RWPE1 (cell line): ENCODE results near the gene HAS3.
"Not testable (repeated sequence)": the region's sequence is repeated elsewhere in the genome, so short reads cannot be mapped to it uniquely, and the experiment has no call there.

ENCODE experiments used
- CTCF ChIA-PET: fragments of 350-600 bp; sonication (Branson Sonifier 250); formaldehyde crosslinking; extraction: SDS; loops from one replicate; lab custom pipeline; 2021; lab: Yijun Ruan, JAX
- POLR2A ChIA-PET: fragments of 400-600 bp; formaldehyde crosslinking; extraction: SDS; loops from one replicate; lab custom pipeline; 2020; ENCODE audit warnings: antibody characterized with exemption; ENCODE audit not compliant: low non-redundant PET; lab: Yijun Ruan, JAX
- DNase-seq: peaks from one replicate; pipeline ENCODE4 v3.0.0; 2012; ENCODE audit warnings: low spot score
- H3K27ac ChIP-seq: fragments of 450-650 bp; 2 replicates; pipeline ENCODE4 v1.5.1; 2017
- CTCF ChIP-seq: fragments of 450-650 bp; conservative IDR thresholded peaks from 2 replicates; pipeline ENCODE4 v1.5.1; 2017; ENCODE audit warnings: low read depth, mild to moderate bottlenecking

The HAS3 gene

GRCh38 chr16:69105501-69106361 lies at the start of gene HAS3:
TSS of gene HAS3 (plus strand) at chr16:69105653. CDS start at chr16:69109396, 3,743 bp downstream.
- TF ChIP-seq CTCF: peak; percentile 64
- CTCF ChIA-PET: interaction anchor here (0.5 to 1.3 kb wide), 11 partner anchors 18 to 239 kb away, joined by 3 to 7 read pairs (median 3); no protein-coding TSS in a partner anchor
- POLR2A ChIA-PET: interaction anchor here (1.2 kb wide), 1 partner anchor 154 kb away, joined by 3 read pairs; no protein-coding TSS in a partner anchor
- DNase-seq: peak; percentile 73
- H3K27ac ChIP-seq: peak within 1 kb of the TSS; percentile 81

DNA sequence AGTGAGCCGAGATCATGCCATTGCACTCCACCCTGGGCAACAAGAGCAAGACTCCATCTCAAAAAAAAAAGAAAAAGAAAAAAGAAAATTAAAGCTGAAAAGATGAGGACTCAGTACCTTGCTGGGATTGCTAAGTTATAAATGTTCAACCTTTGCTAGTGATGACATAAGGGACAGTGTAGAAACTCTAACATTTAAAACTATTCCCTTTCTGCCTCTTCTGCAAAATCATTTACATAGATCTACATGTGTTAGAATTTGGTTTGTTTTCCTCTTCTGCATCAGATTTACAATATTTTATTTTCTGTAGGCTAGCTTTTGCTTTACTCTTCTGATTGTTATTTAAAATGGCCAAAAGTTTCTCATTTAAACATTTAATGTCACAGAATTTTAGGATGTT lies 49.5 kb upstream of the HAS3 start:
- CTCF ChIA-PET: interaction anchor here (1.1 kb wide), 1 partner anchor 17 kb away, joined by 3 read pairs; no protein-coding TSS in a partner anchor
- H3K27ac ChIP-seq: no peak overlapping the region
- no peak for DNase-seq
- POLR2A ChIA-PET: interaction anchor here (0.7 kb wide), 1 partner anchor 36 kb away, joined by 5 read pairs; no protein-coding TSS in a partner anchor
- no peak for TF ChIP-seq CTCF

DNA sequence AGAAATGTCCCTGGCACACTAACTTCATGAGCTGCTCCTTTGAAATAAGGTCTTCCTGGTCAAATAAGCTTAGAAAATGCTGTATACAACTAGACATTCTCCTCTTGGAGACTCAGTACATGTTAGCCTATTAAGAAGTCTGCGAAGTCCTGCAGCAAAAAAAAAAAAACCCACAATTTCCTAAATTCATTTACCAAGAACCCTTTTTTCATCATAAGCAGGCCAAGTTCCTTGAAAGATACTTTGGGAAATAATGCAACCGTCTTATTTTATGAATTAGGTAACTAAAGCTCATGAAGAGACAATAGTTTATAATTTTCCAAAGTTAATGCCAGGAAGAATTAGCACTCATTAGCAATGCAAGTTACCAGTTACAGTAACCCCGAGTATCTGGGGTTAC lies 49.0 kb upstream of the HAS3 start:
- DNase-seq: no peak
- peak overlapping the region; percentile 88 for H3K27ac ChIP-seq
- no peak for TF ChIP-seq CTCF
- ChIA-PET POLR2A (interaction anchor here (0.7 kb wide), 1 partner anchor 36 kb away, joined by 5 read pairs; no protein-coding TSS in a partner anchor), CTCF (no interaction called here)

- DNase-seq: peak; percentile 93
- POLR2A ChIA-PET: interaction anchor here (0.6 kb wide), 1 partner anchor 1230 kb away, joined by 4 read pairs; no protein-coding TSS in a partner anchor
- CTCF ChIA-PET: interaction anchor here (0.6 kb wide), 1 partner anchor 264 kb away, joined by 3 read pairs; no protein-coding TSS in a partner anchor
- H3K27ac ChIP-seq: peak overlapping the region; percentile 88
- TF ChIP-seq CTCF: no peak
Observed at GRCh38 chr16:69057400-69058378, 47.8 kb upstream of the HAS3 start.

GRCh38 chr16:69063491-69063890 lies 42.0 kb upstream of the HAS3 start:
- DNase-seq, POLR2A ChIA-PET: not testable (repeated sequence)
- CTCF ChIA-PET: interaction anchor here (0.6 kb wide), 1 partner anchor 8 kb away, joined by 4 read pairs; no protein-coding TSS in a partner anchor
- H3K27ac ChIP-seq: peak overlapping the region; percentile 39

DNA sequence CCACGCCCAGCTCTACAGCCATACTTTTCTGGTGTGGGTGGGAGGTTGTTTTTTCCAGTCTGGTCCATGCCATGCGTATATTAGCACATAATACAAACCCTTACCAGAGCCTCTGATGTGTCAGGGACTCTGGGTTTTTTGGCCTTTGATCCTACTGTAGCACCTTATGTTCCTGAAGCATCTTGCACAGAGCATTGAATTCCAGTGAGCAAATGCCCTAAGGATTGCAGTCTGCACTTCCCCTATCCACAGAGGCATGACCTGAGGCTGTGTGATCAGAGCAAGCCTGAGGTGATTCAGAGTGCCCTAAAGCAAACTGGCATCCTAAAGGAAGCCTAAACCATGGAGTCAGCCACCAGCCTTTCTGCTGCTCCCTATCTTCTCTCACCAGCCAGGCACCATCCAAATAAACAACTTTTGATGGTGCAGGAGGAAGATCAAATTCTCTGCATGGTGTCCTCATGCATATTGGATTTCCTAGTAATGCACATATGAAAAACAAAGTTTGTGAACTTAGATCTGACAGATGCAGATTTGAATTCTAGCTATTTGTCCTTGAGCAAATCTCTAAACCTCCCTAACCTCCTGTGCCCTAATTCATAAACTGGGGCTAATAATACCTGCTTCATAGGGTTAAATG lies 41.2 kb upstream of the HAS3 start:
- ChIA-PET POLR2A (no interaction called here), CTCF (interaction anchor here (0.6 kb wide), 1 partner anchor 7 kb away, joined by 4 read pairs; no protein-coding TSS in a partner anchor)
- no peak for DNase-seq
- no peak for TF ChIP-seq CTCF
- peak overlapping the region; percentile 39 for H3K27ac ChIP-seq
